T-helper 17 cell (primary cell): ENCODE results near the gene DHX35. TPM values are rescaled to one million over a fixed set of nuclear protein-coding genes. Genes with fewer than 3 reads are reported as not detected.

ENCODE experiments used
- ATAC-seq: fragments of 150-1000 bp; cut with Tn5 transposase; 2 replicates; pipeline ENCODE4 v1.10.0; 2021; ENCODE audit warnings: mild to moderate bottlenecking, moderate library complexity
- DNase-seq, 3 donors: peaks; one replicate each; pipeline versions ENCODE4 v3.0.0 to v3.0.0-alpha.2; 2020 to 2021
- H3K9me3 ChIP-seq: one replicate; pipeline ENCODE4 v1.7.0; 2013; ENCODE audit warnings: low read length, mild to moderate bottlenecking; ENCODE audit not compliant: control insufficient read depth, poor library complexity, severe bottlenecking
- H3K27ac Mint-ChIP-seq: one replicate; pipeline ENCODE4 v1.8.0; 2022; ENCODE audit warnings: mild to moderate bottlenecking, moderate library complexity, mixed read lengths
- H3K27me3 Mint-ChIP-seq: one replicate; pipeline ENCODE4 v1.8.0; 2022; ENCODE audit warnings: mixed read lengths
- H3K36me3 Mint-ChIP-seq: one replicate; pipeline ENCODE4 v1.8.0; 2022; ENCODE audit warnings: low read depth, mixed read lengths
- H3K4me1 Mint-ChIP-seq: one replicate; pipeline ENCODE4 v1.8.0; 2022; ENCODE audit warnings: mild to moderate bottlenecking, mixed read lengths
- H3K4me3 Mint-ChIP-seq: one replicate; pipeline ENCODE4 v1.8.0; 2022; ENCODE audit warnings: mild to moderate bottlenecking, moderate library complexity, mixed read lengths
- total RNA-seq, 4 donors: library from RNA in 2 of 4; stranded (reverse) in 2 of 4; gene quantifications; one replicate each; pipeline ENCODE4 v1.2.3 and lab custom pipeline; 2022 to 2026

Gene DHX35
- total RNA-seq, 2 donors from 2014 or later, result 8.0 to 9.9 TPM

- no peaks in the 10 kb centered on the region for H3K9me3 ChIP-seq
- Mint-ChIP-seq H3K4me1 (peaks cover 15% of the 10 kb centered on the region), H3K27me3 (no peaks in the 10 kb centered on the region), H3K36me3 (peaks cover 15% of the 10 kb centered on the region), H3K27ac (no peak overlapping the region), H3K4me3 (no peak overlapping the region)
- DNase-seq (no peak), ATAC-seq (no peak)
Measured at GRCh38 chr20:38973107-38973506, 11.0 kb downstream of the DHX35 start.

- ATAC-seq (no peak), DNase-seq (no peak)
- no peaks in the 10 kb centered on the region for H3K9me3 ChIP-seq
- peaks cover 15% of the 10 kb centered on the region for H3K36me3 Mint-ChIP-seq
- H3K27ac Mint-ChIP-seq, result peak overlapping the region; percentile 83
- H3K27me3 Mint-ChIP-seq, result no peaks in the 10 kb centered on the region
- no peak overlapping the region for H3K4me3 Mint-ChIP-seq
- peaks cover 15% of the 10 kb centered on the region for H3K4me1 Mint-ChIP-seq
Measured at GRCh38 chr20:38973645-38974044, 11.5 kb downstream of the DHX35 start.

DNA sequence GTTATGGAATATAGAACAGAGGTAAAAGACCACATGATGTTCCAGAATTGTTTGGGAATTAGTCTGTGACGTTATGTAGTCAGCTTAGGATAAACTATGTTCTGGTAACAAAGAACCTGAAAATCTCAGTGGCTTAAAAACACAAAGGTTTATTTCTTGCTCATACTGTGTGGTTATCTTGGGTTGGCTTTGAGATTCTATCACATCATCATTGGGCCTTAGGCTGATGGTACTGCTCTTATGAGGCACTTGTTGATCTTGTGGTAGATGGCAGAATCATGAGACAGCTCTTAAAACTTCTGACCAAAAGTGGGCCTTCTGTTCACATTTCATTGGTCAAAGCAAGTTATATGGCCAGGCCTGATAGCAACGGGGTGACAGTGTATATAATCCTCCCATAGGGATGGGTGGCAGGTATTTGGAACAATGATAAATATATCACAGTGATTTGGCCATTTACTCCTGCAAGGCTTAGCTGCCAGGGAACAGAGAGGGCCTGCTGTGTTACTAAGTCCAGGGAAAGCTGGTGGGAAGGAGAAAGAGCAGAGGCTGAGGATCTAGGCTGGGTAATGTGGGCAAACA is 13.5 kb downstream of the DHX35 start:
- ATAC-seq, result no peak
- no peaks in the 10 kb centered on the region for H3K9me3 ChIP-seq
- H3K4me1 Mint-ChIP-seq, result peaks cover 19% of the 10 kb centered on the region
- no peak overlapping the region for H3K4me3 Mint-ChIP-seq
- H3K27ac Mint-ChIP-seq, result no peak overlapping the region
- H3K36me3 Mint-ChIP-seq, result peaks cover 13% of the 10 kb centered on the region
- no peaks in the 10 kb centered on the region for H3K27me3 Mint-ChIP-seq
- no peak for DNase-seq

- H3K4me1 Mint-ChIP-seq, result peaks cover 15% of the 10 kb centered on the region
- no peak overlapping the region for H3K27ac Mint-ChIP-seq
- peaks cover 3% of the 10 kb centered on the region for H3K36me3 Mint-ChIP-seq
- ATAC-seq, result no peak
- H3K4me3 Mint-ChIP-seq, result no peak overlapping the region
- DNase-seq, result no peak
- H3K27me3 Mint-ChIP-seq, result no peaks in the 10 kb centered on the region
- no peaks in the 10 kb centered on the region for H3K9me3 ChIP-seq
Measured at GRCh38 chr20:38979434-38979833, 17.3 kb downstream of the DHX35 start.

DNA sequence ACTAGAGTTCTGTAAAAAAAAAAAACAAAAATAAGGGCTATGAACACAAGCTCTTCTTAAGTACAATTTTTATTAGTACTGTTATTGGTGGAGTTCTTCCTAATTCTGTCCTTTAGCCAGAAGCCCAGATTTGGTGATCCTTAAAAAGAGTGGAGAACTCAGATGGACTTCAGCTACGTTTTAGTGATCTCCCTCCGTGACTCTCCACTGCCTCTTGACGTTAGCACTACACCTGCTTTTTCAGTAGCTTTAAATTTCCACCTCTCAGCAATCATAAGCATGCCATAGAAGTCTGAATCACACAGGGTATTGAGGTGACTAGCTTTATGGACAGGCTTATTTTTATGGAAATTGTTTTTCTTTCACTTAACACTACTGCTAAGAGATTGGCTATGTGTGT is 17.7 kb downstream of the DHX35 start:
- H3K27ac Mint-ChIP-seq, result no peak overlapping the region
- no peak for ATAC-seq
- no peak for DNase-seq
- no peaks in the 10 kb centered on the region for H3K27me3 Mint-ChIP-seq
- no peak overlapping the region for H3K4me3 Mint-ChIP-seq
- no peaks in the 10 kb centered on the region for H3K9me3 ChIP-seq
- no peaks in the 10 kb centered on the region for H3K36me3 Mint-ChIP-seq
- peaks cover 12% of the 10 kb centered on the region for H3K4me1 Mint-ChIP-seq

- no peaks in the 10 kb centered on the region for H3K9me3 ChIP-seq
- H3K36me3 Mint-ChIP-seq, result no peaks in the 10 kb centered on the region
- H3K27ac Mint-ChIP-seq, result no peak overlapping the region
- DNase-seq (no peak), ATAC-seq (no peak)
- no peak overlapping the region for H3K4me3 Mint-ChIP-seq
- H3K4me1 Mint-ChIP-seq, result peaks cover 11% of the 10 kb centered on the region
- H3K27me3 Mint-ChIP-seq, result no peaks in the 10 kb centered on the region
Measured at GRCh38 chr20:38982291-38982690, 20.1 kb downstream of the DHX35 start.

GRCh38 chr20:38985060-38985459 is 22.9 kb downstream of the DHX35 start:
- Mint-ChIP-seq H3K36me3 (no peaks in the 10 kb centered on the region), H3K4me1 (peaks cover 9% of the 10 kb centered on the region), H3K4me3 (no peak overlapping the region), H3K27me3 (no peaks in the 10 kb centered on the region), H3K27ac (no peak overlapping the region)
- H3K9me3 ChIP-seq, result no peaks in the 10 kb centered on the region
- no peak for DNase-seq
- no peak for ATAC-seq

DNA sequence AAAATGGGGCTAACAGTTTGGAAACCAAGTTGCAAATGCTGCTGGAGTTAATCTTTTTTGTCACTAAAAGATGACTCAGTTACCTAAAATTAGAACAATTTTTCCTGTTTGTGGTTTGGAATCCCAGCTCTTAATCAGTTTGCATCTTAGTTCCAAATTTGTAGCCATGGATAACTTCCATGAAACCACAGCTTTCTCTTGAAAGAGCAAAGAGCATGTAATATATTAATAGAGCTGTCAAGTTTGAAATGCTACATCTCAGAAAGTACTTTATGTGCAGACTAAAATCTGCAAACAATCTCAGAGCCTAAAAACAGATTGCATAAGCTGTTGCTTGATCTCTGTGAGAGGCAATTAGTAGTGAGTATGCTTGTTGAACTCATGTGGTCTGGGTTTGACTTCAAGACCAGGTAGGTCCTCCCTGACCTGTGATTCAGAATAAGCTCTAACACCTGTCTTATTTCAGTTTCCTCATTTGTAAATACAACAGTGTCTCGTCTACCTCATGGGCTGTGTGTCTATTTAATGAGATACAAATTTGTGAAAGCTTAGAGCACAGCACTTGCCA is 23.5 kb downstream of the DHX35 start:
- Mint-ChIP-seq H3K4me1 (peaks cover 7% of the 10 kb centered on the region), H3K27me3 (no peaks in the 10 kb centered on the region), H3K36me3 (no peaks in the 10 kb centered on the region), H3K4me3 (no peak overlapping the region), H3K27ac (no peak overlapping the region)
- DNase-seq (no peak), ATAC-seq (no peak)
- no peaks in the 10 kb centered on the region for H3K9me3 ChIP-seq

- no peaks in the 10 kb centered on the region for H3K9me3 ChIP-seq
- no peaks in the 10 kb centered on the region for H3K36me3 Mint-ChIP-seq
- DNase-seq, result no peak
- H3K4me1 Mint-ChIP-seq, result peaks cover 7% of the 10 kb centered on the region
- H3K27me3 Mint-ChIP-seq, result no peaks in the 10 kb centered on the region
- no peak overlapping the region for H3K4me3 Mint-ChIP-seq
- ATAC-seq, result no peak
- no peak overlapping the region for H3K27ac Mint-ChIP-seq
Measured at GRCh38 chr20:38986663-38987062, 24.5 kb downstream of the DHX35 start.

DNA sequence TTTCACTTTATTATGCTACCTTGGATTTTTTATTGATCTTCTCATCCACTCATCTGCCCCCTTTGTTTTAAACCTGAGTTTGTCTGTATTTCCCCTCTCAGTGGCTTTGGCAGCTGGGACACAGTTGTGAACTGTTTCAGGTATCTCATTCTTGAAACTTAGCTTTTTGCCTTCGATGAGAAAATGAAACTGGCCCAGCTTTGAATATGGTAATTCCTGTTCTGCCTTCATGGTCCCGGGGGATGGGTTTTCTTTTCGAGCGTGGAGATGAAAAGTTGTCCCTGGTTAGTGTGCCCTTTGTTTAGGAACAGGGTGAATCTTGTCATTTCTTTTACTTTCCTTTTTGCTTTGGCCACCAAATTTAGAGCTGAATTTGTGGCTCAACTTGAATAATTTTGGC is 25.6 kb downstream of the DHX35 start:
- Mint-ChIP-seq H3K27me3 (no peaks in the 10 kb centered on the region), H3K4me3 (no peak overlapping the region), H3K36me3 (no peaks in the 10 kb centered on the region), H3K4me1 (peaks cover 2% of the 10 kb centered on the region), H3K27ac (no peak overlapping the region)
- no peak for ATAC-seq
- H3K9me3 ChIP-seq, result no peaks in the 10 kb centered on the region
- no peak for DNase-seq

DNA sequence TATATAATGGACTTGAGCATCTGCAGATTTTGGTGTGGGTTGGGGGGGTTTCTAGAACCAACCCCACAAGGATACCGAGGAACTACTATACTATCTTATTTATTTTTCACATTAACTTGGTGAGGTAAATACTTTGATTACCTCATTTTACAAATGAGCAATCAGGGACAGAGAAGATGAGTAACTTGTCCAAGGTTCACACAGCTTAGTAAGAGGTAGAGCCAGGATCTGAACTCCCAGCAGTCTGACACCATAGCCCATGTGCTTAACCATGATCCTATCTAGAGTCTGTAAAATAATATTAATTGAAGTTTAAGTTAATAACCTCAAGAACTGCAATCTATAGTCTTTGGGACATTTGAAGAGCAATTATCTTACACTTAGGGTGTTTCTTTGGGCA is 28.6 kb downstream of the DHX35 start:
- no peak overlapping the region for H3K27ac Mint-ChIP-seq
- no peaks in the 10 kb centered on the region for H3K9me3 ChIP-seq
- DNase-seq (no peak), ATAC-seq (no peak)
- H3K27me3 Mint-ChIP-seq, result no peaks in the 10 kb centered on the region
- peaks cover 2% of the 10 kb centered on the region for H3K4me1 Mint-ChIP-seq
- H3K4me3 Mint-ChIP-seq, result no peak overlapping the region
- peaks cover 2% of the 10 kb centered on the region for H3K36me3 Mint-ChIP-seq

DNA sequence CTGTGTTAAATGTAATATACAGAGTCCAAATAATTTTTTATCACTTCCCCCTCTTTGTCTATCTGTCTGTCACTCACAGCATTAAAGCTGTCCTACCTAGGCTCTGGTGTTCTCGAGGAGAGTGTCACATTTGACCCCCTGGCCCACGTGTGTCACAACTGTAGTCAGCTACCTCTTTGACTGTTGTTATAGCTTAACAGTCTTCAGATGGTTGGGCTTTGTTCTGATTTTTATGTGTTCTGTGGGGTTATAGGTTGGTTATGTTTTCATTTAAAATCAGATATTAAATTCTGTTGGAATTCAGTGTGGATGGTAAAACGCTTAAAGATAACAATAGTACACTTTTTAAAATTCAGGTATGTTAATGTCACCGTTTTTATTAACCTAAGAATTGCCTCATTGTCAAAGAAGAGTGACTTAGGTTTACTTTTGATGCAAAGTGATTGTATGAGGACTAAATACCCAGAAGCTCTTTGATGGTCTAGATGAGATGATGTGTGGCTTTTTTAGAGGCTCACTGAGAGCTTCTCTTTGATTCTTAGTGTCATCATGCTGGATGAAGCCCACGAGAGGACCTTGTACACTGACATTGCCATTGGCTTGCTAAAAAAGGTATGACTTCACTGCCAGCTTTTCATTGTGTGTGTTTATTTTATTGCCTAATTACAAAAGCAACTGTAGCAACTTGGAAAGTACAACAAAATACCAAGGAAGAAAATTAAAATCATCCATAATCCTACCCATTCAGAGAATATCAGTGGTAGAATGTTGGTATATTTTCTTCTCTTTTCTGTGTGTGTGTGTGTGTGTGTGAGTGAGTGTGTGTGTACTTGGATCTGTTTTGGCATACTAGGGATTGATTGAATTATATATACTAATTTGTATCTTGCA is 29.9 kb downstream of the DHX35 start:
- H3K36me3 Mint-ChIP-seq, result peaks cover 9% of the 10 kb centered on the region
- no peaks in the 10 kb centered on the region for H3K9me3 ChIP-seq
- no peak overlapping the region for H3K4me3 Mint-ChIP-seq

DNA sequence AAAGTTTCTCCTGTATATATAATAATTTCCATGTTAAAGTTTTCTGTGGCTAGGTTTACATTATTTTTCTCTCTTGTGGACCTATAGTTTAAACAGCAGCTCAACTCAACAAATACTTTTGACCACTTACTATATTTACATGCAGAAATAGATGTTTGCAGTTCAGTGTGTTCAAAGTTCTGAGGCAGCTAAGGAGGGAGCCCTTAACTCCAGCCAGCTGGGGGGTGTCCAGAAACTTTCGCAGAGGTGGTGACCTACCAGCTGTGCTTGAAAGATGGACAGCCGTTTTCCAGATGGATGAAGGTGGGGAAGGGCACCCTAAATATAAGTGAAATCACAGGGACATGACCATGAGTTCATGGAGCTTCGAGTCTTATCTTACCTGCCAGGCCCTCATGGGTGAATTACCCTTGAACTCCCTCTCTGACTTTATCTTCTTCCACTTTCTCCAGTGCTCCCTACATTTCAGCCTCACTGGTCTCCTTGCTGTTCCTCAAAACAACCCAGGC is 33.4 kb downstream of the DHX35 start:
- DNase-seq, result no peak
- H3K4me1 Mint-ChIP-seq, result peaks cover 21% of the 10 kb centered on the region
- H3K27me3 Mint-ChIP-seq, result no peaks in the 10 kb centered on the region
- H3K36me3 Mint-ChIP-seq, result peaks cover 22% of the 10 kb centered on the region
- peak overlapping the region; percentile 51 for H3K27ac Mint-ChIP-seq
- no peak for ATAC-seq
- no peak overlapping the region for H3K4me3 Mint-ChIP-seq
- no peaks in the 10 kb centered on the region for H3K9me3 ChIP-seq

More for the DNA sequence above, 29.9 kb downstream of the DHX35 start:
- no peak overlapping the region for H3K27ac Mint-ChIP-seq
- H3K4me1 Mint-ChIP-seq, result peaks cover 8% of the 10 kb centered on the region
- ATAC-seq (no peak), DNase-seq (no peak)
- no peaks in the 10 kb centered on the region for H3K27me3 Mint-ChIP-seq
